ENCODE results near the gene LRMDA. TPM values are rescaled to one million over a fixed set of nuclear protein-coding genes. Genes with fewer than 3 reads are reported as not detected.

The LRMDA gene
- total RNA-seq, 1 experiment from 2014 or later, result not detected

DNA sequence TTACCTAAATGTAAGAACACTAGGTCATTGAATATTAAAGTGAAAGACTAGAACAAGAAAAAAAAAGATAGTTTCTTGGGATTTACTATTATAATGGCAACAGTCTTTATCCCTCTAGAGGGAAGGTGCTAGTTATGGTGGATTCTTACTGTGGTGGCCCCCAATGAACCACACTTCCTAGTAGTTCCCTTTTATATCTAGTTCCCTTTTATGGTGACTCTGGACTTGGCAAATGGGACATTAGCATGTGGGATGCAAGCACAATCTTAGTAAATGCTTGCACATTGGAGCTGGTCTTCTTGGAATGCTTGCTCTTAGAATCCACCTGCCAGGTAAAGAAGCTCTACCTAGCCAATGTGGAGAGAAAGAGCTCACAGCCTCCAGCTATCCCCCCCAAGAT lies 430.2 kb downstream of the LRMDA start:
- Histone ChIP-seq H3K9me3 (ENCODE audit: low read depth, low read length, poor library complexity, severe bottlenecking) (no peaks in the 10 kb centered on the region), H3K27me3 (replicated peaks; ENCODE audit: insufficient read depth, low read depth, low read length, poor library complexity) (no peaks in the 10 kb centered on the region), H3K4me3 (ENCODE audit: low read depth, low read length, poor library complexity, severe bottlenecking) (no peak overlapping the region), H3K4me1 (ENCODE audit: insufficient read depth, low read length, poor library complexity, severe bottlenecking) (no peaks in the 10 kb centered on the region), H3K36me3 (ENCODE audit: insufficient read depth, low read length, poor library complexity, severe bottlenecking) (no peaks in the 10 kb centered on the region), H3K27ac (ENCODE audit: low read depth, low read length, poor library complexity, severe bottlenecking) (no peak overlapping the region)
- no TSS peak for BruUV-seq (replicated peaks)
- ChIA-PET CTCF (no interaction called here), POLR2A (ENCODE audit: low non-redundant PET) (no interaction called here)
- TF ChIP-seq, protein P1, sequence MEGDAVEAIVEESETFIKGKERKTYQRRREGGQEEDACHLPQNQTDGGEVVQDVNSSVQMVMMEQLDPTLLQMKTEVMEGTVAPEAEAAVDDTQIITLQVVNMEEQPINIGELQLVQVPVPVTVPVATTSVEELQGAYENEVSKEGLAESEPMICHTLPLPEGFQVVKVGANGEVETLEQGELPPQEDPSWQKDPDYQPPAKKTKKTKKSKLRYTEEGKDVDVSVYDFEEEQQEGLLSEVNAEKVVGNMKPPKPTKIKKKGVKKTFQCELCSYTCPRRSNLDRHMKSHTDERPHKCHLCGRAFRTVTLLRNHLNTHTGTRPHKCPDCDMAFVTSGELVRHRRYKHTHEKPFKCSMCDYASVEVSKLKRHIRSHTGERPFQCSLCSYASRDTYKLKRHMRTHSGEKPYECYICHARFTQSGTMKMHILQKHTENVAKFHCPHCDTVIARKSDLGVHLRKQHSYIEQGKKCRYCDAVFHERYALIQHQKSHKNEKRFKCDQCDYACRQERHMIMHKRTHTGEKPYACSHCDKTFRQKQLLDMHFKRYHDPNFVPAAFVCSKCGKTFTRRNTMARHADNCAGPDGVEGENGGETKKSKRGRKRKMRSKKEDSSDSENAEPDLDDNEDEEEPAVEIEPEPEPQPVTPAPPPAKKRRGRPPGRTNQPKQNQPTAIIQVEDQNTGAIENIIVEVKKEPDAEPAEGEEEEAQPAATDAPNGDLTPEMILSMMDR (conservative IDR thresholded peaks at IDR 0.05; ENCODE audit: low read depth, low read length), result no peak
- TF ChIP-seq EZH2 (IDR thresholded peaks at IDR 0.05; ENCODE audit: borderline replicate concordance, low read depth, low read length, poor library complexity, severe bottlenecking), result no peak
- no peak for DNase-seq (ENCODE audit: low spot score)
- intact Hi-C loops (cut with micrococcal nuclease; ENCODE audit: unreplicated experiment), result no loop called here

DNA sequence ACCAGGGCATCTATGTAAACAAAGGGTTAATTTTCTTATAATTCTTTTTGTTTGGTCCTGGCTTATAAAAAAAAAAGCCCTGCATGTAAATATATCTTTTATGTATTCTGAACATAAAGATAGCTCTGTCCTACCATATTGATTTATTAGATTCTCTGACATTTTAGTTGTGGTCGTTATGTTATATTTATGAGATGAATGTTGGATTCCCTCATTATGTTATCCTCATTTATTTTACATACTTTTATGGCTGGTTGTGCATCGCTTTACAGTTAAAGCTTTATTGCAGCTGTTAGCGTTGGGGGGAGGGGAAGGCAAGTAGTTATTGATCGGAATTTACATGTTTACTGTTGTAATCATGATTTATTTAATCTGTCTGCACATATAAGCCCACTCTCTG lies 431.5 kb downstream of the LRMDA start:
- Histone ChIP-seq H3K36me3 (ENCODE audit: insufficient read depth, low read length, poor library complexity, severe bottlenecking) (no peaks in the 10 kb centered on the region), H3K27ac (ENCODE audit: low read depth, low read length, poor library complexity, severe bottlenecking) (no peak overlapping the region), H3K4me3 (ENCODE audit: low read depth, low read length, poor library complexity, severe bottlenecking) (no peak overlapping the region), H3K4me1 (ENCODE audit: insufficient read depth, low read length, poor library complexity, severe bottlenecking) (no peaks in the 10 kb centered on the region), H3K27me3 (replicated peaks; ENCODE audit: insufficient read depth, low read depth, low read length, poor library complexity) (no peaks in the 10 kb centered on the region), H3K9me3 (ENCODE audit: low read depth, low read length, poor library complexity, severe bottlenecking) (no peaks in the 10 kb centered on the region)
- no peak for DNase-seq (ENCODE audit: low spot score)
- CTCF ChIA-PET, result no interaction called here
- POLR2A ChIA-PET (ENCODE audit: low non-redundant PET), result no interaction called here
- BruUV-seq (replicated peaks), result no TSS peak
- intact Hi-C loops (cut with micrococcal nuclease; ENCODE audit: unreplicated experiment), result no loop called here
- TF ChIP-seq, protein P1 (conservative IDR thresholded peaks at IDR 0.05; ENCODE audit: low read depth, low read length), result no peak
- no peak for TF ChIP-seq EZH2 (IDR thresholded peaks at IDR 0.05; ENCODE audit: borderline replicate concordance, low read depth, low read length, poor library complexity, severe bottlenecking)

DNA sequence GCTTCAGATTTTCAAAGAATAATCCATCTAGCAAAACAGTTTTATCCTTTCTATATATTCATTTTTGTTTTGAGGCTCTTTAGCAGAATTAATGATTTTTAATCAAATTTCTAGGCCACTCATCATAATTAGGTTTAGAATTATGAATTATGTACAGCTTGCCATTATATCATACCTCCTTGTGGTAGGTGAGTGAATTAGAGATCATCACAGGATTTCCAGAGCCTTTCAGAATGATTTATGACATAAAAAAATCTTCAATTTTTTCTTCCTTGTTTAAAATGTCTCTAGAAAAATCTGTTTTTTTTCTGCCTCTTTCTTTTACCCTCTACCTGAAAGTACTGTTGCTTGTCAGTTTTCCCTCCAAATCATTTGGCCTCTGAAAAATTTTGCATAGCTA lies 433.3 kb downstream of the LRMDA start:
- no peak overlapping the region for H3K27ac ChIP-seq (ENCODE audit: low read depth, low read length, poor library complexity, severe bottlenecking)
- no peaks in the 10 kb centered on the region for H3K36me3 ChIP-seq (ENCODE audit: insufficient read depth, low read length, poor library complexity, severe bottlenecking)
- POLR2A ChIA-PET (ENCODE audit: low non-redundant PET), result no interaction called here
- no peaks in the 10 kb centered on the region for H3K27me3 ChIP-seq (replicated peaks; ENCODE audit: insufficient read depth, low read depth, low read length, poor library complexity)
- CTCF ChIA-PET, result no interaction called here
- BruUV-seq (replicated peaks), result no TSS peak
- TF ChIP-seq EZH2 (IDR thresholded peaks at IDR 0.05; ENCODE audit: borderline replicate concordance, low read depth, low read length, poor library complexity, severe bottlenecking), result no peak
- TF ChIP-seq, protein P1 (conservative IDR thresholded peaks at IDR 0.05; ENCODE audit: low read depth, low read length), result no peak
- no peaks in the 10 kb centered on the region for H3K4me1 ChIP-seq (ENCODE audit: insufficient read depth, low read length, poor library complexity, severe bottlenecking)
- no peaks in the 10 kb centered on the region for H3K9me3 ChIP-seq (ENCODE audit: low read depth, low read length, poor library complexity, severe bottlenecking)
- no peak for DNase-seq (ENCODE audit: low spot score)
- intact Hi-C loops (cut with micrococcal nuclease; ENCODE audit: unreplicated experiment), result no loop called here
- H3K4me3 ChIP-seq (ENCODE audit: low read depth, low read length, poor library complexity, severe bottlenecking), result no peak overlapping the region
